Body of pancreas (tissue), 4 donors: ENCODE data around the gene DNHD1. TPM values are rescaled to one million over a fixed set of nuclear protein-coding genes. Genes with fewer than 3 reads are reported as not detected.
A peak's percentile ranks its signal among the peaks of the same experiment; 100 is the strongest.

Experiments used
- ATAC-seq: fragments of 150-250 bp; one replicate; pipeline ENCODE4 v1.9.1; 2016
- DNase-seq, 4 donors: peaks; one replicate each; pipeline ENCODE4 v3.0.0-alpha.2; 2019
- H3K27ac ChIP-seq, 4 donors: fragments of 200-600 bp; sonication (generic); 1 replicate in 3 of 4; 2 replicates in 1 of 4; pipeline versions ENCODE4 v1.5.1 to v1.6.1; 2016 to 2019; ENCODE audit warnings: mild to moderate bottlenecking in 1 of 4, mixed read lengths in 1 of 4, moderate library complexity in 1 of 4
- H3K27me3 ChIP-seq, 2 donors: fragments of 200-600 bp; sonication (generic); one replicate each; pipeline ENCODE4 v1.6.0; 2016; ENCODE audit warnings: mild to moderate bottlenecking in 1 of 2
- H3K36me3 ChIP-seq, 2 donors: fragments of 200-600 bp; sonication (generic); replicated peaks in 1 of 2; 2 replicates each; pipeline ENCODE4 v1.5.1; 2016; ENCODE audit warnings: low read depth in 2 of 2; ENCODE audit not compliant: insufficient read depth in 1 of 2
- H3K4me1 ChIP-seq: fragments of 200-600 bp; sonication (generic); one replicate; pipeline ENCODE4 v1.6.0; 2016
- H3K4me3 ChIP-seq, 2 donors: fragments of 200-600 bp; sonication (generic); 1 replicate in 1 of 2; 2 replicates in 1 of 2; pipeline ENCODE4 v1.5.1; 2016 to 2019
- H3K9me3 ChIP-seq, 3 donors: fragments of 200-600 bp; sonication (generic); 1 replicate in 2 of 3; 2 replicates in 1 of 3; pipeline ENCODE4 v1.5.1; 2016
- POLR2A ChIP-seq, 3 donors: fragments of 450-650 bp; IDR thresholded peaks; one replicate each; pipeline ENCODE4 v1.6.1; 2016; ENCODE audit warnings: antibody characterized with exemption in 3 of 3, mild to moderate bottlenecking in 2 of 3
- WGBS, 2 donors: methylation state at CpG; one replicate each; pipeline ENCODE4 v1.1.5; 2017; 5-methylcytosine and 5-hydroxymethylcytosine counted together
- intact Hi-C: fragments of 100-400 bp; cut with DNase I; formaldehyde crosslinking; loops from one replicate; pipeline ENCODE4 v1.15.1; 2023
- total RNA-seq, 2 donors: library from RNA; depleted of rRNA; stranded (reverse); fragments of >200 nt; gene quantifications; one replicate each; pipeline ENCODE4 v1.1.0, GENCODE V29; 2016
- TF ChIP-seq, protein P1 (sequence below), 7 experiments: fragments of 450-650 bp in 4 of 7; fragments of 200-600 bp in 3 of 7; sonication (generic) in 3 of 7; IDR thresholded peaks; one replicate each; pipeline ENCODE4 v1.5.1; 2016 to 2019; ENCODE audit warnings: antibody characterized with exemption in 7 of 7

Gene DNHD1
- total RNA-seq, 2 donors from 2014 or later, result 14.5 to 19.1 TPM

- ATAC-seq, result no peak
- peaks cover 13 to 16% of the 10 kb centered on the region in 2 donors for H3K36me3 ChIP-seq
These were observed 38.0 kb upstream of the DNHD1 start for GRCh38 chr11:6459099-6459450.

GRCh38 chr11:6468712-6469495 is 28.2 kb upstream of the DNHD1 start:
- Histone ChIP-seq H3K4me1 (peaks cover 19% of the 10 kb centered on the region), H3K36me3 (no peaks in the 10 kb centered on the region), H3K27ac (peak overlapping the region in 2 of 4 donors; percentile 1 to 20), H3K9me3 (no peaks in the 10 kb centered on the region), H3K4me3 (no peak overlapping the region), H3K27me3 (no peaks in the 10 kb centered on the region)
- ATAC-seq (peak; percentile 38), DNase-seq (peak; percentile 69 to 86 (median 82))
- peak in 2 of 3 donors; percentile 15 to 19 for TF ChIP-seq POLR2A (IDR thresholded peaks at IDR 0.05)
- TF ChIP-seq, protein P1, sequence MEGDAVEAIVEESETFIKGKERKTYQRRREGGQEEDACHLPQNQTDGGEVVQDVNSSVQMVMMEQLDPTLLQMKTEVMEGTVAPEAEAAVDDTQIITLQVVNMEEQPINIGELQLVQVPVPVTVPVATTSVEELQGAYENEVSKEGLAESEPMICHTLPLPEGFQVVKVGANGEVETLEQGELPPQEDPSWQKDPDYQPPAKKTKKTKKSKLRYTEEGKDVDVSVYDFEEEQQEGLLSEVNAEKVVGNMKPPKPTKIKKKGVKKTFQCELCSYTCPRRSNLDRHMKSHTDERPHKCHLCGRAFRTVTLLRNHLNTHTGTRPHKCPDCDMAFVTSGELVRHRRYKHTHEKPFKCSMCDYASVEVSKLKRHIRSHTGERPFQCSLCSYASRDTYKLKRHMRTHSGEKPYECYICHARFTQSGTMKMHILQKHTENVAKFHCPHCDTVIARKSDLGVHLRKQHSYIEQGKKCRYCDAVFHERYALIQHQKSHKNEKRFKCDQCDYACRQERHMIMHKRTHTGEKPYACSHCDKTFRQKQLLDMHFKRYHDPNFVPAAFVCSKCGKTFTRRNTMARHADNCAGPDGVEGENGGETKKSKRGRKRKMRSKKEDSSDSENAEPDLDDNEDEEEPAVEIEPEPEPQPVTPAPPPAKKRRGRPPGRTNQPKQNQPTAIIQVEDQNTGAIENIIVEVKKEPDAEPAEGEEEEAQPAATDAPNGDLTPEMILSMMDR (IDR thresholded peaks at IDR 0.05), result no peak
- intact Hi-C loops, result no loop called here
- 43 to 48% methylated on average over 6 of the region's 6 CpGs for WGBS, 2 donors

More at GRCh38 chr11:6459099-6459450, 38.0 kb upstream of the DNHD1 start:
- no peaks in the 10 kb centered on the region for H3K9me3 ChIP-seq
- intact Hi-C loops, result no loop called here
- no peak for DNase-seq
- H3K27me3 ChIP-seq, result no peaks in the 10 kb centered on the region
- peak overlapping the region in 3 of 4 donors; percentile 21 to 59 (median 58) for H3K27ac ChIP-seq
- H3K4me3 ChIP-seq, result no peak overlapping the region
- H3K4me1 ChIP-seq, result peaks cover 13% of the 10 kb centered on the region
- WGBS, 2 donors, result 68 to 85% methylated on average over 1 of the region's 1 CpG
- no peak for TF ChIP-seq POLR2A (IDR thresholded peaks at IDR 0.05)
- TF ChIP-seq, protein P1 (IDR thresholded peaks at IDR 0.05), result no peak

DNA sequence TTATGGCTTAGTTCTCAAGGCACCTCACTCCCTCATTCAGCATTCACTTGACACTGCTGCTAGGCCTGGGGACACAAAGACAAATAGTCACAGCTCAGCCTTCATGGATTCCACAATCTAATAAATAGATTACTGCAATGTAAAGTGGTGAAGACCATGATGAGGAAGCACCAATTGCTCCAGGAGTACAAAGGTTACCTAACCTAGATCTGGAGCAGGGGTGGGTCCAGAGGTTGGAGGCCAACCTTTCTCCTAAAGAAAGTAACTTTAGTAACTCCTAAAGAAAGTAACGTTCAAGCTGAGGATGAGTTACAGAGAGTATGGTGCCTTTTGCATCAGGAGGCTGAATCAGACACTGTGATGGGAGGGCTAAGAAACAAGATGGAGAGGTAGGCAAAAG is 27.5 kb upstream of the DNHD1 start:
- no peak overlapping the region for H3K27ac ChIP-seq
- no peaks in the 10 kb centered on the region for H3K9me3 ChIP-seq
- peaks cover 24% of the 10 kb centered on the region for H3K4me1 ChIP-seq
- 83 to 91% methylated on average over 1 of the region's 1 CpG for WGBS, 2 donors
- no peak for DNase-seq
- no peaks in the 10 kb centered on the region for H3K36me3 ChIP-seq
- no peak for ATAC-seq
- H3K4me3 ChIP-seq, result no peak overlapping the region
- TF ChIP-seq, protein P1 (IDR thresholded peaks at IDR 0.05), result no peak
- no peak for TF ChIP-seq POLR2A (IDR thresholded peaks at IDR 0.05)
- intact Hi-C loops, result no loop called here
- H3K27me3 ChIP-seq, result no peaks in the 10 kb centered on the region

- intact Hi-C loops, result no loop called here
- Histone ChIP-seq H3K4me1 (peaks cover 52% of the 10 kb centered on the region), H3K36me3 (peaks cover 0 to 5% of the 10 kb centered on the region in 2 donors), H3K27me3 (no peaks in the 10 kb centered on the region), H3K27ac (peak overlapping the region in 1 of 4 donors; percentile 96), H3K9me3 (no peaks in the 10 kb centered on the region), H3K4me3 (no peak overlapping the region)
- DNase-seq, result peak in 1 of 4 donors; percentile 16
- no peak for ATAC-seq
- TF ChIP-seq, protein P1 (IDR thresholded peaks at IDR 0.05), result no peak
- no peak for TF ChIP-seq POLR2A (IDR thresholded peaks at IDR 0.05)
- WGBS, 2 donors, result 50% methylated on average over 1 of the region's 1 CpG
These were observed 24.1 kb upstream of the DNHD1 start for GRCh38 chr11:6472934-6473333.
